Prostate gland (tissue), 2 donors: ENCODE results near the gene BMP10. TPM values are rescaled to one million over a fixed set of nuclear protein-coding genes. Genes with fewer than 3 reads are reported as not detected.

Experiments
- DNase-seq: peaks from one replicate; pipeline ENCODE4 v3.0.0-alpha.2; 2019; ENCODE audit warnings: low spot score
- H3K27ac ChIP-seq, 2 donors: fragments of 200-600 bp; sonication (generic); 2 replicates each; pipeline ENCODE4 v1.5.1; 2017 to 2019
- H3K27me3 ChIP-seq: fragments of 200-600 bp; sonication (generic); replicated peaks from 2 replicates; pipeline ENCODE4 v1.5.1; 2019; ENCODE audit not compliant: insufficient read depth
- H3K36me3 ChIP-seq, 2 donors: fragments of 200-600 bp; sonication (generic); 1 replicate in 1 of 2; 2 replicates in 1 of 2; pipeline versions ENCODE4 v1.5.1 to v1.8.1; 2017 to 2019
- H3K4me1 ChIP-seq: fragments of 200-600 bp; sonication (generic); replicated peaks from 2 replicates; pipeline ENCODE4 v1.5.1; 2019
- H3K4me3 ChIP-seq, 2 donors: fragments of 200-600 bp; sonication (generic); 2 replicates each; pipeline ENCODE4 v1.5.1; 2017 to 2019
- H3K9me3 ChIP-seq: fragments of 200-600 bp; sonication (generic); 2 replicates; pipeline ENCODE4 v1.5.1; 2017
- POLR2A ChIP-seq: fragments of 450-650 bp; IDR thresholded peaks from one replicate; pipeline ENCODE4 v1.6.1; 2016; ENCODE audit warnings: antibody characterized with exemption, mild to moderate bottlenecking
- POLR2AphosphoS5 ChIP-seq: sonication (generic); formaldehyde crosslinking; IDR thresholded peaks from one replicate; pipeline ENCODE4 v1.6.1; 2017; ENCODE audit warnings: antibody characterized with exemption
- WGBS: methylation state at CpG from one replicate; pipeline ENCODE4 v1.1.5; 2018; 5-methylcytosine and 5-hydroxymethylcytosine counted together
- intact Hi-C: fragments of 100-400 bp; cut with DNase I; formaldehyde crosslinking; loops from one replicate; pipeline ENCODE4 v1.14.2; 2022
- total RNA-seq, 2 donors: library from RNA; depleted of rRNA; stranded (reverse); fragments of >200 nt; gene quantifications; one replicate each; pipeline ENCODE4 v1.1.0, GENCODE V29; 2016
- TF ChIP-seq, protein P1 (sequence below), 4 experiments: fragments of 200-600 bp in 2 of 4; fragments of 450-650 bp in 2 of 4; sonication (generic) in 2 of 4; IDR thresholded peaks; 1 replicate in 3 of 4; 2 replicates in 1 of 4; pipeline ENCODE4 v1.5.1; 2016 to 2019; ENCODE audit warnings: antibody characterized with exemption in 4 of 4, mild to moderate bottlenecking in 2 of 4, moderate library complexity in 2 of 4

The BMP10 gene
- total RNA-seq, 2 donors from 2014 or later = not detected

DNA sequence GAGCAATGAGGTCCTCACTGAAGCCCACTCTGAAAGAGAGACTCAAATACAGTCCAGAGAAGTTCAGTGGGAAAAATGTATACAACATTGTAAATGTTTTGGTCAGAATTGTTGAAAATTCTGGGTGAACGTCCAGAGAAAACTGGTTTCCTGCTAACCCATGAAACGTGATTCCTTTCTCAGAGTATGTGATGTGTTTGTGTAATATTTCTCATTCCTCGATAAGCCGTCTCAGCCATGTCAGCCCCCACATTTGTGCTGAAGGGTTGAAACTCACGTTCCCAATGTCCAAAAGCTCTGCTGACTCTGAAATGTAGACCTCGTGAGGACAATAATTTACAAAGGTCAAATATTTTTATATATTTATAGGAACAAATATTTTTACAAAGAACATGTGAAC, 51.6 kb downstream of the BMP10 start:
- no peak overlapping the region for H3K27ac ChIP-seq
- intact Hi-C loops = no loop called here

DNA sequence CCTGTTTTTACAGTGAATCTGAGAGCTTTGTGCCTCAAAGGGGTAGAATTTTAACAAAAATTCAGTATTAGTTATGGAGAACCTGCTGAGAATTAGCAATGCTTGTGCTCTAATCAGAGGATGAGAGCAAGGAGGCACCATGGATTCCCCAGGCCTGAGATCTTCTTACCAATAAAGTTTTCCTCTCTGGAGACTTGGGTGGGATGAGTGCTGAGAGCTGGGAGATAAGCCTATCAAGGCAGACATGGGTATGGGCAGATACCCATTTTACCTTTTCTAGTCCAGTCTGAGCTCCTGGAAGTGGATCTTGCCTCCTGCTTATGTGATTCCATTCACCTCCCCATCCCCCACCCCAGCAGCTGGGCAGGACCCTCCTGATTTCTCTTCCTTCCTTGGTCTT, 53.9 kb downstream of the BMP10 start:
- no peaks in the 10 kb centered on the region for H3K4me1 ChIP-seq
- no peak overlapping the region for H3K4me3 ChIP-seq
- no peaks in the 10 kb centered on the region for H3K27me3 ChIP-seq
- H3K9me3 ChIP-seq = no peaks in the 10 kb centered on the region
- no peak for DNase-seq
- no peak overlapping the region for H3K27ac ChIP-seq
- H3K36me3 ChIP-seq = no peaks in the 10 kb centered on the region
- intact Hi-C loops = no loop called here
- TF ChIP-seq, protein P1, sequence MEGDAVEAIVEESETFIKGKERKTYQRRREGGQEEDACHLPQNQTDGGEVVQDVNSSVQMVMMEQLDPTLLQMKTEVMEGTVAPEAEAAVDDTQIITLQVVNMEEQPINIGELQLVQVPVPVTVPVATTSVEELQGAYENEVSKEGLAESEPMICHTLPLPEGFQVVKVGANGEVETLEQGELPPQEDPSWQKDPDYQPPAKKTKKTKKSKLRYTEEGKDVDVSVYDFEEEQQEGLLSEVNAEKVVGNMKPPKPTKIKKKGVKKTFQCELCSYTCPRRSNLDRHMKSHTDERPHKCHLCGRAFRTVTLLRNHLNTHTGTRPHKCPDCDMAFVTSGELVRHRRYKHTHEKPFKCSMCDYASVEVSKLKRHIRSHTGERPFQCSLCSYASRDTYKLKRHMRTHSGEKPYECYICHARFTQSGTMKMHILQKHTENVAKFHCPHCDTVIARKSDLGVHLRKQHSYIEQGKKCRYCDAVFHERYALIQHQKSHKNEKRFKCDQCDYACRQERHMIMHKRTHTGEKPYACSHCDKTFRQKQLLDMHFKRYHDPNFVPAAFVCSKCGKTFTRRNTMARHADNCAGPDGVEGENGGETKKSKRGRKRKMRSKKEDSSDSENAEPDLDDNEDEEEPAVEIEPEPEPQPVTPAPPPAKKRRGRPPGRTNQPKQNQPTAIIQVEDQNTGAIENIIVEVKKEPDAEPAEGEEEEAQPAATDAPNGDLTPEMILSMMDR (IDR thresholded peaks at IDR 0.05) = no peak
- TF ChIP-seq POLR2AphosphoS5 (no peak), POLR2A (no peak)

More for the DNA sequence above, 51.6 kb downstream of the BMP10 start:
- no peak for DNase-seq
- Histone ChIP-seq H3K27me3 (no peaks in the 10 kb centered on the region), H3K4me1 (no peaks in the 10 kb centered on the region), H3K4me3 (no peak overlapping the region), H3K36me3 (no peaks in the 10 kb centered on the region), H3K9me3 (no peaks in the 10 kb centered on the region)
- 70% methylated on average over 6 of the region's 6 CpGs for whole genome bisulfite sequencing
- TF ChIP-seq, protein P1 (IDR thresholded peaks at IDR 0.05) = no peak
- no peak for TF ChIP-seq POLR2A
- no peak for TF ChIP-seq POLR2AphosphoS5

Other genes with a start within 250 kb of the BMP10 start
- under 1 TPM in 1 of 2 donors, not detected in 1; 0.40 TPM for gene PROKR1, start 227.8 kb downstream of the BMP10 start, total RNA-seq
- gene ARHGAP25, start 136.6 kb downstream of the BMP10 start, total RNA-seq = 1 to 10 TPM; 5.0 to 6.2 TPM
- not detected for gene GKN2, start 81.5 kb upstream of the BMP10 start, total RNA-seq
- gene GKN1, start 103.2 kb upstream of the BMP10 start, total RNA-seq = not detected
- 10 to 100 TPM; 25.8 to 48.7 TPM for gene ANTXR1, start 141.8 kb upstream of the BMP10 start, total RNA-seq